Transverse colon (tissue), 4 donors: ENCODE data around the gene ACSF3.

Source experiments
- EP300 ChIP-seq: sonication (generic); formaldehyde crosslinking; IDR thresholded peaks from one replicate; pipeline ENCODE4 v1.6.1; 2017; ENCODE audit warnings: antibody characterized with exemption, low read depth
- POLR2A ChIP-seq: fragments of 450-650 bp; IDR thresholded peaks from one replicate; pipeline ENCODE4 v1.6.1; 2016; ENCODE audit warnings: antibody characterized with exemption, mild to moderate bottlenecking, moderate library complexity
- POLR2AphosphoS5 ChIP-seq, 3 donors: sonication (generic); formaldehyde crosslinking; IDR thresholded peaks; one replicate each; pipeline ENCODE4 v1.6.1; 2016; ENCODE audit warnings: antibody characterized with exemption in 3 of 3
- TF ChIP-seq, protein P1 (sequence below), 5 experiments: fragments of 200-600 bp in 3 of 5; fragments of 450-650 bp in 2 of 5; sonication (generic) in 3 of 5; IDR thresholded peaks; 1 replicate in 2 of 5; 2 replicates in 3 of 5; pipeline ENCODE4 v1.5.1; 2016 to 2017; ENCODE audit warnings: antibody characterized with exemption in 5 of 5, inconsistent platforms in 3 of 5, mild to moderate bottlenecking in 2 of 5, moderate library complexity in 1 of 5

- TF ChIP-seq, protein P1, sequence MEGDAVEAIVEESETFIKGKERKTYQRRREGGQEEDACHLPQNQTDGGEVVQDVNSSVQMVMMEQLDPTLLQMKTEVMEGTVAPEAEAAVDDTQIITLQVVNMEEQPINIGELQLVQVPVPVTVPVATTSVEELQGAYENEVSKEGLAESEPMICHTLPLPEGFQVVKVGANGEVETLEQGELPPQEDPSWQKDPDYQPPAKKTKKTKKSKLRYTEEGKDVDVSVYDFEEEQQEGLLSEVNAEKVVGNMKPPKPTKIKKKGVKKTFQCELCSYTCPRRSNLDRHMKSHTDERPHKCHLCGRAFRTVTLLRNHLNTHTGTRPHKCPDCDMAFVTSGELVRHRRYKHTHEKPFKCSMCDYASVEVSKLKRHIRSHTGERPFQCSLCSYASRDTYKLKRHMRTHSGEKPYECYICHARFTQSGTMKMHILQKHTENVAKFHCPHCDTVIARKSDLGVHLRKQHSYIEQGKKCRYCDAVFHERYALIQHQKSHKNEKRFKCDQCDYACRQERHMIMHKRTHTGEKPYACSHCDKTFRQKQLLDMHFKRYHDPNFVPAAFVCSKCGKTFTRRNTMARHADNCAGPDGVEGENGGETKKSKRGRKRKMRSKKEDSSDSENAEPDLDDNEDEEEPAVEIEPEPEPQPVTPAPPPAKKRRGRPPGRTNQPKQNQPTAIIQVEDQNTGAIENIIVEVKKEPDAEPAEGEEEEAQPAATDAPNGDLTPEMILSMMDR (IDR thresholded peaks at IDR 0.05): no peak
- TF ChIP-seq POLR2A: no peak
- TF ChIP-seq POLR2AphosphoS5 (IDR thresholded peaks at IDR 0.05): no peak
- TF ChIP-seq EP300: no peak
Measured at GRCh38 chr16:89184933-89185794, 91.5 kb downstream of the ACSF3 start.
